OCI-LY3 (cell line): ENCODE results near the gene BOLL.
"Not testable (repeated sequence)": the region's sequence is repeated elsewhere in the genome, so short reads cannot be mapped to it uniquely, and the experiment has no call there.

ENCODE experiments used
- CTCF ChIP-seq: fragments of 200-600, 300-600 bp; sonication (generic); IDR thresholded peaks from 2 replicates; pipeline ENCODE4 v1.5.1; 2014; ENCODE audit warnings: antibody characterized with exemption, low read length, low read depth
- EZH2phosphoT487 ChIP-seq: fragments of 200-600 bp; shearing (Covaris generic); IDR thresholded peaks from 2 replicates; pipeline ENCODE4 v1.6.1; 2018; ENCODE audit warnings: antibody characterized with exemption, mixed run types, low read depth

- TF ChIP-seq CTCF, EZH2phosphoT487: not testable (repeated sequence)
These were observed 85.4 kb downstream of the BOLL start for GRCh38 chr2:197699724-197700123.
